Loucy (cell line): ENCODE data around the gene CDC34.

Source experiments
- CTCF ChIP-seq: fragments of 200-600 bp; sonication (generic); conservative IDR thresholded peaks from 2 replicates; pipeline ENCODE4 v1.5.1; 2014; ENCODE audit warnings: mild to moderate bottlenecking, antibody characterized with exemption, low read length
- EZH2phosphoT487 ChIP-seq: fragments of 200-600 bp; IDR thresholded peaks from 2 replicates; pipeline ENCODE4 v1.6.1; 2018; ENCODE audit warnings: antibody characterized with exemption, mild to moderate bottlenecking, moderate library complexity, borderline replicate concordance

- TF ChIP-seq CTCF (no peak), EZH2phosphoT487 (no peak)
Measured at GRCh38 chr19:570251-570686, 38.7 kb downstream of the CDC34 start.
